Measurements from ENCODE around the gene FOXK1. TPM values are rescaled to one million over a fixed set of nuclear protein-coding genes. Genes with fewer than 3 reads are reported as not detected.

The FOXK1 gene
- total and polyA plus RNA-seq, 2 of the 13 experiments (the other 11 are each of a cell fraction or from before 2014, with no cell fraction given): 4.6 to 8.8 TPM

- H3K4me3 ChIP-seq (replicated peaks in 1 of 3; ENCODE audit: insufficient read depth in 1 of 3, low read depth in 2 of 3, low read length in 3 of 3): no peak overlapping the region
- H3K36me3 ChIP-seq (replicated peaks in 1 of 2; ENCODE audit: control insufficient read depth in 1 of 2, insufficient read depth in 2 of 2, low read length in 2 of 2): no peaks in the 10 kb centered on the region
- POLR2A ChIA-PET: no interaction called here
- DNase-seq (ENCODE audit: low spot score): no peak
- WGBS (ENCODE audit: low lambda C conversion rate): 76% methylated on average over 18 of the region's 38 CpGs
- peaks cover 5% of the 10 kb centered on the region; the same call in 1 of the 2 replicates for H3K4me1 ChIP-seq (ENCODE audit: insufficient read depth, low read length)
- CTCF ChIA-PET (ENCODE audit: low intra/inter-chr PET ratio, low total read pairs): no interaction called here
- no peaks in the 10 kb centered on the region for H3K79me2 ChIP-seq (ENCODE audit: insufficient read depth, low read length)
- FAIRE-seq: no peak
- no peaks in the 10 kb centered on the region for H3K9me3 ChIP-seq (ENCODE audit: low read length)
- no peak overlapping the region for H2AFZ ChIP-seq (ENCODE audit: low read length)
- BruUV-seq (replicated peaks): no TSS peak
- no peak for ATAC-seq
- no peak overlapping the region for H3K27ac ChIP-seq (ENCODE audit: extremely low read length, insufficient read depth, low read length)
- peaks cover 9 to 46% of the 10 kb centered on the region in 2 experiments; a peak in 3 of 5 replicates for H3K27me3 ChIP-seq (ENCODE audit: control insufficient read depth in 1 of 2, insufficient read depth in 2 of 2, low read length in 2 of 2)
- intact Hi-C loops (cut with micrococcal nuclease; ENCODE audit: unreplicated experiment): no loop called here
- H3K9ac ChIP-seq (ENCODE audit: insufficient read depth, low read depth, low read length): no peak overlapping the region
- TF ChIP-seq DPF2 (CRISPR knock-in tag; IDR thresholded peaks at IDR 0.05; ENCODE audit: borderline replicate concordance, low read depth): no peak
- TF ChIP-seq HDAC2 (CRISPR knock-in tag; IDR thresholded peaks at IDR 0.05): no peak
- TF ChIP-seq ZNF30 (CRISPR knock-in tag; IDR thresholded peaks at IDR 0.05): no peak
- TF ChIP-seq RXRA (CRISPR knock-in tag; IDR thresholded peaks at IDR 0.05): no peak
- TF ChIP-seq SUZ12 (IDR thresholded peaks at IDR 0.05; ENCODE audit: low read depth, low read length): no peak
- TF ChIP-seq KLF6 (CRISPR knock-in tag; IDR thresholded peaks at IDR 0.05): no peak
- no peak for TF ChIP-seq ZSCAN29 (CRISPR knock-in tag; conservative IDR thresholded peaks at IDR 0.05)
- no peak for TF ChIP-seq SNRNP70 (IDR thresholded peaks at IDR 0.05; ENCODE audit: low read depth, low read length)
- no peak overlapping the region for H3K4me2 ChIP-seq (ENCODE audit: low read depth, low read length)
- in situ Hi-C loops (cut with HindIII; ENCODE audit: extremely low pct_ligation_motif_present, low pct_unique_long_range_greater_than_20kb): no loop called here
- H4K20me1 ChIP-seq (ENCODE audit: insufficient read depth, low read length): no peaks in the 10 kb centered on the region
These were observed 127.0 kb downstream of the FOXK1 start for GRCh38 chr7:4809091-4809591.

- FAIRE-seq (no peak), DNase-seq (ENCODE audit: low spot score) (no peak), ATAC-seq (no peak)
- Histone ChIP-seq H4K20me1 (ENCODE audit: insufficient read depth, low read length) (no peaks in the 10 kb centered on the region), H3K36me3 (replicated peaks in 1 of 2; ENCODE audit: control insufficient read depth in 1 of 2, insufficient read depth in 2 of 2, low read length in 2 of 2) (no peaks in the 10 kb centered on the region), H3K4me2 (ENCODE audit: low read depth, low read length) (no peak overlapping the region), H3K27me3 (ENCODE audit: control insufficient read depth in 1 of 2, insufficient read depth in 2 of 2, low read length in 2 of 2) (peaks cover 9 to 46% of the 10 kb centered on the region in 2 experiments; a peak in 3 of 5 replicates), H3K4me1 (ENCODE audit: insufficient read depth, low read length) (0 out of 2 replicates have a peak, but pooled peaks cover under 1% of the 10 kb centered on the region), H3K4me3 (replicated peaks in 1 of 3; ENCODE audit: insufficient read depth in 1 of 3, low read depth in 2 of 3, low read length in 3 of 3) (no peak overlapping the region), H2AFZ (ENCODE audit: low read length) (no peak overlapping the region), H3K27ac (ENCODE audit: extremely low read length, insufficient read depth, low read length) (no peak overlapping the region), H3K79me2 (ENCODE audit: insufficient read depth, low read length) (no peaks in the 10 kb centered on the region), H3K9ac (ENCODE audit: insufficient read depth, low read depth, low read length) (no peak overlapping the region), H3K9me3 (ENCODE audit: low read length) (no peaks in the 10 kb centered on the region)
- TF ChIP-seq SIN3A (IDR thresholded peaks at IDR 0.05; ENCODE audit: borderline replicate concordance, low read depth, low read length): no peak
- POLR2A ChIA-PET: no interaction called here
- no TSS peak for BruUV-seq (replicated peaks)
- CTCF ChIA-PET (ENCODE audit: low intra/inter-chr PET ratio, low total read pairs): no interaction called here
- intact Hi-C loops (cut with micrococcal nuclease; ENCODE audit: unreplicated experiment): no loop called here
- in situ Hi-C loops (cut with HindIII; ENCODE audit: extremely low pct_ligation_motif_present, low pct_unique_long_range_greater_than_20kb): no loop called here
- 67% methylated on average over 14 of the region's 14 CpGs for WGBS (ENCODE audit: low lambda C conversion rate)
These were observed 127.6 kb downstream of the FOXK1 start for GRCh38 chr7:4809666-4810065.

Measured in HepG2 (cell line).